IMR-90 (cell line): ENCODE measurements around the gene TRHDE. TPM values are rescaled to one million over a fixed set of nuclear protein-coding genes. Genes with fewer than 3 reads are reported as not detected.

Experiments used
- ATAC-seq: fragments of 200-7000 bp; cut with Tn5 transposase; 2 replicates; pipeline ENCODE4 v1.9.1; 2020; ENCODE audit warnings: low read depth, mild to moderate bottlenecking, moderate library complexity
- BruUV-seq: library from RNA; stranded (reverse); fragments of 400-500 nt; replicated peaks from 2 replicates; lab custom pipeline; 2021; lab: Mats Ljungman, UMichigan
- CTCF ChIA-PET: fragments of 300-600 bp; formaldehyde crosslinking; extraction: SDS; loops from one replicate; lab custom pipeline; 2021; ENCODE audit warnings: antibody characterized with exemption; lab: Yijun Ruan, JAX
- POLR2A ChIA-PET: fragments of 300-600 bp; sonication (Branson Sonifier 250); formaldehyde crosslinking; loops from one replicate; lab custom pipeline; 2022; ENCODE audit warnings: antibody characterized with exemption; ENCODE audit not compliant: unreplicated experiment; lab: Charles Lee
- DNase-seq: peaks from one replicate; pipeline ENCODE4 v3.0.0; 2013
- H2AFZ ChIP-seq: replicated peaks from 2 replicates; pipeline ENCODE3; 2013; ENCODE audit warnings: low read length, mild to moderate bottlenecking; ENCODE audit not compliant: poor library complexity
- H2AK5ac ChIP-seq: 2 replicates; pipeline ENCODE4 v1.6.1; 2013; ENCODE audit warnings: low read depth, low read length, inconsistent platforms
- H2AK9ac ChIP-seq: replicated peaks from 2 replicates; pipeline ENCODE3; 2013; ENCODE audit warnings: mild to moderate bottlenecking, low read depth, low read length, moderate library complexity; ENCODE audit not compliant: poor library complexity
- H2BK120ac ChIP-seq: 2 replicates; pipeline ENCODE4 v1.6.1; 2013; ENCODE audit warnings: low read depth, low read length, inconsistent platforms
- H2BK15ac ChIP-seq: 3 replicates; pipeline ENCODE4 v1.6.1; 2013; ENCODE audit warnings: low read depth, low read length, inconsistent platforms
- H2BK20ac ChIP-seq: 2 replicates; pipeline ENCODE4 v1.6.1; 2013; ENCODE audit warnings: low read depth, mild to moderate bottlenecking, inconsistent platforms, low read length, moderate library complexity
- H2BK5ac ChIP-seq: 2 replicates; pipeline ENCODE4 v1.6.1; 2013; ENCODE audit warnings: mild to moderate bottlenecking, low read depth, low read length, inconsistent platforms; ENCODE audit not compliant: poor library complexity, severe bottlenecking
- H3K14ac ChIP-seq: replicated peaks from 2 replicates; pipeline ENCODE4 v1.6.1; 2013; ENCODE audit warnings: low read depth, low read length, inconsistent platforms
- H3K18ac ChIP-seq: 2 replicates; pipeline ENCODE4 v1.6.1; 2013; ENCODE audit warnings: low read depth, low read length, control low read depth
- H3K23ac ChIP-seq: 2 replicates; pipeline ENCODE4 v1.6.1; 2013; ENCODE audit warnings: low read depth, low read length, inconsistent platforms
- H3K27ac ChIP-seq: 2 replicates; pipeline ENCODE4 v1.5.1; 2013; ENCODE audit warnings: mild to moderate bottlenecking, control low read depth, low read length; ENCODE audit not compliant: insufficient read depth
- H3K27me3 ChIP-seq: 2 replicates; pipeline ENCODE4 v1.6.1; 2013; ENCODE audit warnings: low read length; ENCODE audit not compliant: control insufficient read depth, insufficient read depth
- H3K36me3 ChIP-seq: 2 replicates; pipeline ENCODE4 v1.6.1; 2013; ENCODE audit warnings: low read length, mixed read lengths; ENCODE audit not compliant: control insufficient read depth, insufficient read depth
- H3K4ac ChIP-seq: 2 replicates; pipeline ENCODE4 v1.6.1; 2013; ENCODE audit warnings: low read depth, low read length, inconsistent platforms
- H3K4me1 ChIP-seq: 2 replicates; pipeline ENCODE4 v1.6.1; 2013; ENCODE audit warnings: low read length, mixed read lengths; ENCODE audit not compliant: control insufficient read depth, insufficient read depth
- H3K4me2 ChIP-seq: 2 replicates; pipeline ENCODE4 v1.6.1; 2013; ENCODE audit warnings: low read depth, mild to moderate bottlenecking, control low read depth, low read length, moderate library complexity
- H3K4me3 ChIP-seq: 2 replicates; pipeline ENCODE4 v1.5.1; 2013; ENCODE audit warnings: low read depth, mild to moderate bottlenecking, control low read depth, low read length, moderate library complexity; ENCODE audit not compliant: insufficient read depth
- H3K56ac ChIP-seq: 2 replicates; pipeline ENCODE4 v1.6.1; 2013; ENCODE audit warnings: low read length, inconsistent platforms; ENCODE audit not compliant: insufficient read depth; ENCODE audit errors: extremely low read depth
- H3K79me1 ChIP-seq, 2 experiments: 2 replicates each; pipeline ENCODE4 v1.6.1; 2013; ENCODE audit warnings: low read length in 2 of 2, inconsistent platforms in 1 of 2, low read depth in 1 of 2
- H3K9ac ChIP-seq: 2 replicates; pipeline ENCODE4 v1.6.1; 2013; ENCODE audit warnings: low read depth, low read length, control low read depth
- H3K9me1 ChIP-seq: 2 replicates; pipeline ENCODE4 v1.6.1; 2013; ENCODE audit warnings: low read length, inconsistent platforms; ENCODE audit not compliant: insufficient read depth
- H3K9me3 ChIP-seq: 2 replicates; pipeline ENCODE4 v1.6.1; 2013; ENCODE audit warnings: low read length; ENCODE audit not compliant: control insufficient read depth, insufficient read depth
- H4K20me1 ChIP-seq: 2 replicates; pipeline ENCODE4 v1.6.1; 2013; ENCODE audit warnings: low read length, inconsistent platforms; ENCODE audit not compliant: insufficient read depth
- H4K5ac ChIP-seq: 2 replicates; pipeline ENCODE4 v1.6.1; 2013; ENCODE audit warnings: mild to moderate bottlenecking, low read depth, low read length, control low read depth
- H4K8ac ChIP-seq, 2 experiments: 2 replicates each; pipeline ENCODE4 v1.6.1; 2013; ENCODE audit warnings: low read depth in 2 of 2, low read length in 2 of 2, control low read depth in 1 of 2, inconsistent platforms in 1 of 2
- H4K91ac ChIP-seq: 2 replicates; pipeline ENCODE4 v1.6.1; 2013; ENCODE audit warnings: low read depth, low read length, inconsistent platforms; ENCODE audit not compliant: insufficient read depth
- BHLHE40 ChIP-seq: fragments of 150-350 bp; IDR thresholded peaks from 2 replicates; pipeline ENCODE4 v1.6.1; 2016; ENCODE audit warnings: mild to moderate bottlenecking, low read depth, low read length
- CEBPB ChIP-seq: IDR thresholded peaks from 2 replicates; pipeline ENCODE4 v1.6.1; 2012; ENCODE audit warnings: low read depth, low read length, improper control_type of control experiment
- CHD1 ChIP-seq: IDR thresholded peaks from 2 replicates; pipeline ENCODE4 v1.6.1; 2012; ENCODE audit warnings: low read depth, low read length, improper control_type of control experiment
- CTCF ChIP-seq: conservative IDR thresholded peaks from 2 replicates; pipeline ENCODE4 v1.5.1; 2012; ENCODE audit warnings: mild to moderate bottlenecking, low read depth, low read length, improper control_type of control experiment
- FOS ChIP-seq: fragments of 150-350 bp; IDR thresholded peaks from 2 replicates; pipeline ENCODE4 v1.6.1; 2016; ENCODE audit warnings: low read depth, low read length
- MAFK ChIP-seq: IDR thresholded peaks from 2 replicates; pipeline ENCODE4 v1.6.1; 2012; ENCODE audit warnings: low read depth, low read length, improper control_type of control experiment
- MAZ ChIP-seq: IDR thresholded peaks from 2 replicates; pipeline ENCODE4 v1.6.1; 2012; ENCODE audit warnings: low read depth, mild to moderate bottlenecking, low read length, improper control_type of control experiment, moderate library complexity, borderline replicate concordance
- MXI1 ChIP-seq: IDR thresholded peaks from 2 replicates; pipeline ENCODE4 v1.6.1; 2012; ENCODE audit warnings: low read depth, mild to moderate bottlenecking, low read length, moderate library complexity, borderline replicate concordance
- NFE2L2 ChIP-seq: fragments of 150-350 bp; IDR thresholded peaks from 2 replicates; pipeline ENCODE4 v1.6.1; 2016; ENCODE audit warnings: low read depth, mild to moderate bottlenecking, low read length
- POLR2A ChIP-seq: IDR thresholded peaks from 2 replicates; pipeline ENCODE4 v1.6.1; 2012; ENCODE audit warnings: mild to moderate bottlenecking, low read depth, low read length
- RAD21 ChIP-seq: IDR thresholded peaks from 2 replicates; pipeline ENCODE4 v1.6.1; 2012; ENCODE audit warnings: low read length, improper control_type of control experiment
- RCOR1 ChIP-seq: IDR thresholded peaks from 2 replicates; pipeline ENCODE4 v1.6.1; 2012; ENCODE audit warnings: mild to moderate bottlenecking, low read length, improper control_type of control experiment; ENCODE audit not compliant: insufficient replicate concordance
- RFX5 ChIP-seq: IDR thresholded peaks from 2 replicates; pipeline ENCODE4 v1.8.0; 2012; ENCODE audit warnings: low read depth, mild to moderate bottlenecking, low read length, moderate library complexity
- SMC3 ChIP-seq: fragments of 150-350 bp; IDR thresholded peaks from 2 replicates; pipeline ENCODE4 v1.6.1; 2016; ENCODE audit warnings: low read depth, mild to moderate bottlenecking, antibody characterized with exemption, low read length, moderate library complexity
- USF2 ChIP-seq: fragments of 150-350 bp; IDR thresholded peaks from 2 replicates; pipeline ENCODE4 v1.6.1; 2017; ENCODE audit warnings: mild to moderate bottlenecking, antibody characterized with exemption, low read length, low read depth
- WGBS, 2 experiments: methylation state at CpG; one replicate each; pipeline versions ENCODE4 v1.1.5 to v1.1.7; 2013; ENCODE audit warnings: missing lambda C conversion rate in 2 of 2; ENCODE audit not compliant: insufficient read length in 1 of 2; ENCODE audit errors: extremely low coverage in 2 of 2; 5-methylcytosine and 5-hydroxymethylcytosine counted together
- dilution Hi-C: fragments of 300-500 bp; cut with HindIII; formaldehyde crosslinking; loops from one replicate; pipeline ENCODE4 v1.14.3; 2018; ENCODE audit warnings: low sequenced_read_pairs; ENCODE audit not compliant: unreplicated experiment
- in situ Hi-C: fragments of 300-500 bp; cut with MboI; formaldehyde crosslinking; loops from 3 replicates; pipeline ENCODE4 v1.14.3; 2019; ENCODE audit warnings: low sequenced_read_pairs, inconsistent platforms, mixed read lengths
- intact Hi-C: fragments of 100-400 bp; cut with micrococcal nuclease; formaldehyde crosslinking; loops from 2 replicates; pipeline ENCODE4 v1.10.0; 2022
- polyA plus RNA-seq, 3 experiments: library from polyadenylated mRNA; depleted of rRNA; stranded (reverse); fragments of >200 nt; gene quantifications; 2 replicates each; pipeline ENCODE4 v1.2.3, GENCODE V29; 2012; ENCODE audit warnings: low replicate concordance in 1 of 3
- total RNA-seq: library from RNA; depleted of rRNA; stranded (reverse); fragments of >200 nt; gene quantifications from 2 replicates; pipeline ENCODE4 v1.2.3, GENCODE V29; 2012
- TF ChIP-seq, protein P1 (sequence below): fragments of 150-350 bp; IDR thresholded peaks from 2 replicates; pipeline ENCODE4 v1.6.1; 2016; ENCODE audit warnings: low read depth, mild to moderate bottlenecking, low read length, moderate library complexity, borderline replicate concordance

The TRHDE gene
- total and polyA plus RNA-seq, 2 of the 4 experiments (the other 2 are of a cell fraction), result 33.7 to 65.1 TPM

GRCh38 chr12:72444566-72444965, 172.4 kb downstream of the TRHDE start:
- H4K91ac ChIP-seq, result no peak overlapping the region
- peaks cover 5 to 40% of the 10 kb centered on the region in 2 experiments; a peak in 3 of 4 replicates for H3K79me1 ChIP-seq
- TF ChIP-seq RAD21, result no peak
- TF ChIP-seq MXI1, result no peak
- TF ChIP-seq MAZ, result no peak
- TF ChIP-seq POLR2A, result no peak
- TF ChIP-seq BHLHE40, result no peak
- TF ChIP-seq RFX5, result no peak
- no peak for TF ChIP-seq CEBPB
- TF ChIP-seq FOS, result no peak
- no peak for TF ChIP-seq SMC3
- TF ChIP-seq USF2, result no peak
- TF ChIP-seq CTCF, result no peak
- no peak for TF ChIP-seq MAFK
- TF ChIP-seq RCOR1, result no peak
- no peak for TF ChIP-seq CHD1
- no peak for TF ChIP-seq NFE2L2
- TF ChIP-seq, protein P1, sequence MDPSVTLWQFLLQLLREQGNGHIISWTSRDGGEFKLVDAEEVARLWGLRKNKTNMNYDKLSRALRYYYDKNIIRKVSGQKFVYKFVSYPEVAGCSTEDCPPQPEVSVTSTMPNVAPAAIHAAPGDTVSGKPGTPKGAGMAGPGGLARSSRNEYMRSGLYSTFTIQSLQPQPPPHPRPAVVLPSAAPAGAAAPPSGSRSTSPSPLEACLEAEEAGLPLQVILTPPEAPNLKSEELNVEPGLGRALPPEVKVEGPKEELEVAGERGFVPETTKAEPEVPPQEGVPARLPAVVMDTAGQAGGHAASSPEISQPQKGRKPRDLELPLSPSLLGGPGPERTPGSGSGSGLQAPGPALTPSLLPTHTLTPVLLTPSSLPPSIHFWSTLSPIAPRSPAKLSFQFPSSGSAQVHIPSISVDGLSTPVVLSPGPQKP, result no peak
- no peak overlapping the region for H3K14ac ChIP-seq
- H3K23ac ChIP-seq, result no peak overlapping the region
- no peak overlapping the region for H3K27ac ChIP-seq
- CTCF ChIA-PET, result no interaction called here
- in situ Hi-C loops, result no loop called here
- no peaks in the 10 kb centered on the region; the same call in 1 of the 2 replicates for H4K20me1 ChIP-seq
- no CpG with 5 or more reads among the region's 2 CpGs for WGBS, 2 experiments
- H4K5ac ChIP-seq, result no peak overlapping the region
- no peaks in the 10 kb centered on the region for H3K9me3 ChIP-seq
- no peak overlapping the region for H4K8ac ChIP-seq
- no peak overlapping the region for H2BK5ac ChIP-seq
- H2BK15ac ChIP-seq, result no peak overlapping the region
- H3K4me2 ChIP-seq, result no peak overlapping the region
- intact Hi-C loops, result no loop called here
- H2AK5ac ChIP-seq, result no peak overlapping the region
- H3K9me1 ChIP-seq, result no peaks in the 10 kb centered on the region
- H2AFZ ChIP-seq, result no peak overlapping the region
- H3K9ac ChIP-seq, result no peak overlapping the region
- no peaks in the 10 kb centered on the region; the same call in 1 of the 2 replicates for H3K4me1 ChIP-seq
- H3K36me3 ChIP-seq, result no peaks in the 10 kb centered on the region
- BruUV-seq, result no TSS peak
- no peak overlapping the region for H2BK120ac ChIP-seq
- POLR2A ChIA-PET, result no interaction called here
- dilution Hi-C loops, result no loop called here
- no peaks in the 10 kb centered on the region for H3K27me3 ChIP-seq
- no peak overlapping the region for H2BK20ac ChIP-seq
- H3K4me3 ChIP-seq, result no peak overlapping the region
- no peak for DNase-seq
- no peak overlapping the region for H3K4ac ChIP-seq
- H2AK9ac ChIP-seq, result no peak overlapping the region
- no peak overlapping the region for H3K18ac ChIP-seq
- ATAC-seq, result no peak
- no peak overlapping the region for H3K56ac ChIP-seq
